Superior temporal gyrus (tissue), 1 donor: Measurements from ENCODE around the gene RS1.

Source experiments
- DNase-seq: peaks from one replicate; pipeline ENCODE4 v3.0.0-alpha.2; 2016; ENCODE audit errors: extremely low spot score

Gene RS1

DNA sequence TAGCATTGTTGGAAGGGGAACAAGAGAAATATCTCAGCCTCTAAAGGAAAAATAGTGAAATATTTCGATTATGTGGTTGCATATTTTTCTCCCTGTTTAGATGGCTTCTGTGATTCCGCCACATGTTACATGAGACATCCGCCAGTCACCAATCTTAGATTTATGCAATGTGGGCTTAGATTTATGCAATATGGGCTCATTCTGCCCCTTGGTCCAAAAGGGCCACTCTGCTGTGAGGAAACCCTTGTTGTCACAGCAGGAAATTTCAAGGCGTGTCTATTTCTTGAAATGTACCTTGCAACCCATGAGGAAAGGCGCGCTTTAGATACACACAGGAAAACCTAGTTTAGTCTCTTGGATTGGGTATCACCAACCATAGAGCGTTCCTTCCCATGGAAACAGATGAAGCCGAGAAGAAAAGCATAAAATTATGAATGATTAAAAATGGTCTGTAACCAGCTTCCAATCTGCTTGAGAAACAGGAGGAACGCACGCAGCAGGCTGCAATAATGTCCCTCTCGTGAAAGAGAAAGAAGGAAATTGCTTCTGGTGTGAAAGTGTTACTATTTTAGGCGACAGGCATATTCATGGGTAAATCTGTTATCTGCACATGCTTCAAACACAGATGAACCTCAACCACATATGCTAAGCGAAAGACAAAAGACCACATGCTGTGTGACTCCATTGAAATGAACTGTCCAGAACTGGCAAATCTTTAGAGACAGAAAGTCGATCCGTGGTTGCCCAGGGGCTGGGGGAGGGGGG lies 3.7 kb downstream of the RS1 start:
- no peak for DNase-seq

DNA sequence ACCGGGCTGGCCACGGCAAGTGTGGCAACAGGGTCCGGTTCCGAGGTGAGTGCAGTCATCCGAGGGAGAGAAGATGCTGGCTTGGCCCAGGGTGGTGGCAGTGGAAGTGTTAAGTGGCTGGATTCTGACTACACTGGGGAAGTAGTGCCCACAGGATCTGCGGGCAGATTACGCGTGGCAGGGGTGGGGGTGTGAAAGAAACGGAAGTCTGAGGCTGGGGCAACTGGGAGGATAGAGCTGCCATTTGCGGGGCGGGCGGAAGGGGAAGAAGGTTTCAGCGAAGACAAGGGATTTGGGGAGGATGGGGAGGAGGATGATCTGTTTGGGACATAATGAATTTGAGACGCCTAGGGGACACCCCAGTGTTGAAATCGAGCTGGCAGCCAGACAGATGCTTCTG lies 5.3 kb downstream of the RS1 start:
- DNase-seq, result no peak

DNA sequence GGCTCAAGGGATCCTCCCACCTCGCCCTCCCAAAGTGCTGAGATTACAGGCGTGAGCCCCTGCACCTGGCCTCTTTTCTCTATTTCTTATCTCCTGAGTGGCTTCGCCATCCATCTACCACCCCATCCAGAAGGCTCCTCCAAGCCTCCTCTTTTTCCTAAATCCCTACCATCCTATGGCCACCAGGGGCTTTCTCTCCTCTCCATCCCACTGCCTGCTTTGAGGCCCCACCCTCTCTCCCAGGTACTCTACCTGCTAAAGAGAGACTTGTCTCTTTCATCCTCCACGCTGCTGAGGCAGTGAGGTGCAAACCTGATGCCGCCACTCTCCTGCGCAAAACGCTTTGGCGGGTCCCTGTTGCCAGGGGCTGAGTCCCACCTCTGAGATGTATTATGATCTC lies 7.0 kb downstream of the RS1 start:
- DNase-seq, result no peak

DNA sequence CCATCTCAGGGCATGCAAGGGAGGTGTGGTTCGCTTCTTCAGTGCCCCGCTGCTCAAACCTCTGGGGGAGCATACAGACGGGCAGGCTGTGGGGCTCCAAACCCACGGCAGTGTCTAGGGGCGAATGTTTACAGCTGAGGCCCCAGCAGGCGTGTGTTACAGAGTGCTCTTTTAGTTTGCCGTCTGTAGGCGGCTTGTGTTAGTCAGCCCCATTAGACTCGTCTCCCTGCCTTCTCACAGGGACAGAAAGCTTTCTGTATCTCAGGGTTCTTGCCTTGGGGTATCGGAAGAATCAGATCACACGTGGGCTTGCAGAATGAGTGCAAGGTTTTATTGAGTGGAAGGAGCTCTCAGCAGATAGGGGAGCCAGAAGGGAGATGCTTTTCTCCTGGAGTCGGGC lies 10.6 kb downstream of the RS1 start:
- DNase-seq, result no peak

DNA sequence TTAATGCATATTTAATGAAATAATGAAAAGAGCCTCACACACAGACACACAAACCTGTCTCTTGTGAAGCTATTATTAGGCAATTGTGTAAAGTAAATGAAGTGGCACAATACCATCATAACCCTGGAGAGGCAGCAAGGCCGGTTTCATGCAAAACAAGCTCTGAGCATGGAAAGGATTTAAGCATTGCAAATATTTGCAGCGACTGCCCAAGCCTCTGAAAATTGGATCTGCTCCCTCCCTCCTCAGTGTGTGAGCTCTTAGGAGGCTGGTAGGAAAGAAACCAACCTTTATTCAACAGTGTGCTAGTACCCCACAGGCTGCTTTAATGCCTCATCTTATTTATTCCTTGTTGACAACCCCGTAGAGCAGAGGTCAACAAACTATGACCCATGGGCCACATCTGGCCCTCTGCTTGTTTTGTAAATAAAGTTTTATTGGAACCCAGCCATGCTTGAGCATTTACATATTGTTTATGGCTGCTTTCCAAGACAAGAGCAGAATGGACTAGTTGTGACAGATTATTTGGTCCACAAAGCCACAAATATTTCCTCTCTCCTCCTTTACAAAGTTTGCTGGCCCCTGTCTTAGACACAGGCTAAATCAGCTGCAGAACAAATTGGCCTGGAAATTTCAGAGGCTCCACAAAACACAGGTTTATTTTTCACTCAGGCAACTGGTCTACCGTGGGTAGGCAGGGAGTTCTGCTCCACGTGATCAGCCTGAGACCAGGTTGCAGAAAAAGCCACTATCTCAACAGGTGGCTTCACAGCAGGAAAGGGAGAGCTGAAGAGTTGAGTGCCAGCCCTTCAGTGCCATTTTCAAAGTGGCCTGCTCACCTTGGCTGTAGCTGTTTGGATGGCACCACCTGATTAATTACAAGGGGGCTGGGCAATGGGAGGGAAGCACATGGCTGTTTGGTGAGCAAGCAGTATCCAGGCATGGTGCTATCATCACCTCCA lies 16.8 kb downstream of the RS1 start:
- no peak for DNase-seq

DNA sequence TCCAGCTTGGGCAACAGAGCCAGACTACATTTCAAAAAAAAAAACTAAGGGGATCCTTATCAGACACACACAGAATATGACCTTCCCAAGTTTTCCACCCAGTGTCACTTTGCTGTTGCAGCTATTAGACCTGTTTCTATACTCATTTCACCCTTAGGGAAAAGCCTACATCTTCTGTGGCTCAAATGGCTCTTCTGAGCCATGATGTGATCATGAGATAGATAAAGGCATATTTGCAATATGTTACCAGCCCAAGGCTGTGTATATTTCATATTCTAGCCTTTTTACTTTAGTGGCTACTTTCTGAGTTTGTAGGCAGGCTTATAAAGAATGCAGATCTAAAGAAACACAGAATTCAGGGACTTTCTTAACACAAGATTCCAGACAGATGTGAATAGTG lies 19.3 kb downstream of the RS1 start:
- no peak for DNase-seq

DNA sequence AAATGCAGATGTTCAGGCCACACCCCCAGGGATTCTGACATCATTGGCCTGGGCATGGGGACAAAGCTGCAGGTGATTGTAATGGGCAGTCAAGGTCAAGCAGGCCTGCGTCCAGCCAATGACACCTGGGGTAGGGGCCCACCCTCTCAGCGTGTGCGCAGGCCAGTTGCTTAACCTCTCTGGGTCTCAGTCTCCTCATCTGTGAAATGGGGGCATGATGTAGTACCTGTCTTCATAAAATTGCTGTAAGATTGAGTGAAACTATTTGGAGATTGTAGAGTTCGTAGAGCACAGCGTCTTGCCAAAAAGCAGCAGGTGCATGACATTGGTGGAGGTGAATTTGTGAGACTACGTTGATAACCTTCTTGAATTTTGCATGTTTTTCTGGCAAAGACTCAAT lies 21.2 kb downstream of the RS1 start:
- DNase-seq, result no peak

DNA sequence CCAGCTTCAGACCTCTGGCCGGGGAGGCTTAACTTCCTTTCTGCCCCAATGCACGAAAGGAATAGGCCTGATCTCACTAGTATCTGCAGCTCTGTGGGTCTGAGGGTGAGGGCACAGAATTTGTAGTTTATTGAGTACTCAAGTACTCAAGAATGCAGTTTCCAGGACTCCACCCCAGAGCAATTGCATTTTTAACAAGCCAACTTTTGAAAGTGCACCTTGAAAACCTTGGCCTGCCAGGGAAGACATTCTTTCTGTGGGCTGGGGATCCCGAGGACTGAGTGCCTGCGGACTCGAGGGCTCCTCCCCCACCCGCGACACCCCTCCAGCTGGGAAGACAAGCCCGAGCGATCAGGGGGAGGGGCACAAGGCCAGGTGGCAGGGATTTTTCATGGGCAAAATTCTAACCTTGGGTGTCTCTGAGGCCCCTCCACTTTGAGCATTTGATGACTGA lies 22.4 kb downstream of the RS1 start:
- no peak for DNase-seq

DNA sequence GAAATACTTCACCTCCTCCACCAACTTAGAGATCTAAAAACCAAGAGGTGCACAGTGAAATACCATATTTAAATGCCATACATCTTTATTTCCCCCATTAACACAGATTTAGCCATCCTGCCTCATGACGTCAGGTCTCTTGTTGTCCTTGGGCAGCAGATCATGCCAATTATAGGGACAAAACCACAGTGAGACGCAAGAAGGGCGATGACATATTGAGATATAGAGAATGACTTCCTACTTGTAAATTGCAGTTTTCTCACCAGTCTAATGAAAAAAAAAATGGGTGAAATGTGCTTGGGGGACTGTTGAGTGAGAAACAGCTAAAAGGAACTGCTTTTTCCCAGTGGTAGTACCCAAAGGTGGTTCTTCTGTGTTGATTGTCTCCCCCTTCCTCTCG lies 24.3 kb downstream of the RS1 start:
- DNase-seq, result no peak

DNA sequence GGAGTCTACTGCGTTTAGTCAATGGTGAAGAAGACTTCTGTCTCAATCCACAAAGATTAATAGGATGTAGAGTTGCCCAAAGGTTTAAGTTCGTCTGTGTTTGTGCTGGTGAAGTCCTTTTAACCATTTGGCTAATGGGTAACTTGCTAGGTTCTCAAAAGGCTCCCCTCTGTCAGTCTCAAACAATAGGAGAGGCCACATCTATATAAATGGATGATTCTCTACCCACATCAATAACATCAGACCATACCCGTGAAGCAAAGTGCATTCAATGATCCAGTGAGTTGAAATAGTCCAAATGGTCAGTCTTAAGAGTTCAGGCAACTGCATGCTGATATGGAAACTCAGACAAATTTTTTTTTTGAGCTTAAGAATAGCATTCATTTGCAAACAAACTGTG lies 28.1 kb downstream of the RS1 start:
- DNase-seq, result no peak

DNA sequence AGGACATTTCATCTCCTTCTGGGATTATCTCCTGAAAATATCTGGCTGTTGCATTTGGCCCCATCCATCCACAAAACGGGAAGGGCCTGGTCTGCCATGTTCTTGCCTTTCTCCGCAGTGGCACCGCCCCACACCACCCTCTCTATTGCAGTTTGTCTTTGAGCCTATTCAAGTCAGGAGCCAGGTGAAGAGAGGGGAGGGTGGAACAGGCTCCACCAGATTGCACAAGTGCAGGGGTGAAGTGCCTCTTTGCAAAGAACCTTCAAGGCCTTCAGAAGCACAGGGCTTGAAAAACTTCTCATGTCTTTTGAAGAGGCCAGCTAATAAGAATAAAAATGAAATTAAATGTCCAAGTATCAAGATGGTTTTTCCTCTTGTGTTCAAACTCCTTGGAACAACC lies 28.7 kb downstream of the RS1 start:
- no peak for DNase-seq

DNA sequence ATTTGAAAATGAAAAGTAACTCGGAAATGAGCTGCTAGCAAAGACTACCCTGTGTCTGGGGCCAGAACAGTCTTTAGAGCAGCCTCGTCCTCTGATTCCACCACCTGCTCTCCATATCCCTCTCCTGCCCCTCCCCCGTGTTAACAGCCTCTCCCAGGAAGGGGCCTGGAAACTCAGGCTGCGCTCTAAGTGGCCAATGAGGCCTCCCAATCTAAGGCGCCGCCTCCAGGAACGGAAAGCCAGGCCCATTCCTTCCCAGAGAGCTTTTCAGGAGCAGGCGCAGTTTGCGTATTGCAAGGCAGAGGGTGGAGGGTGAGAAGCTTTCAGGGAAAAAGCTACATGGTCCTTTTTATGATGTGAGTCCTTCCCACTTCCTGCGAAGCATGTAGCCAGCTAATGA lies 31.2 kb downstream of the RS1 start:
- no peak for DNase-seq

DNA sequence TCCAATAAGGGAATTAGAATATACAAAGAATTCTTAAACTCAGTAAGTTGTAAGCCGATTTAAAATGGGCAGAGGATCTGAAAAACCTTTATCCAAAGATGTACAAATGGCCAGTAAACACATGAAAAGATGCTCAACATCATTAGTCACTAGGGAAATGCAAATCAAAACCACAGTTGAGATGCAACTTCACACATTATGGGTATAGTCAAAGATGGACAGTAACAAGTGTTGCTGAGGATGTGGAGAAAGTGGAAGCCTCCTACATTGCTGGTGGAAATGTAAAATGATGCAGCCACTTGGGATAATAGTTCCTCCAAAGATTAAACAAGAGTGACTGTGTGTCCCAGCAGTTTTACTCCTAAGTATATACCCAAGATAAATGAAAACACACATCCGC lies 32.6 kb downstream of the RS1 start:
- DNase-seq, result no peak

DNA sequence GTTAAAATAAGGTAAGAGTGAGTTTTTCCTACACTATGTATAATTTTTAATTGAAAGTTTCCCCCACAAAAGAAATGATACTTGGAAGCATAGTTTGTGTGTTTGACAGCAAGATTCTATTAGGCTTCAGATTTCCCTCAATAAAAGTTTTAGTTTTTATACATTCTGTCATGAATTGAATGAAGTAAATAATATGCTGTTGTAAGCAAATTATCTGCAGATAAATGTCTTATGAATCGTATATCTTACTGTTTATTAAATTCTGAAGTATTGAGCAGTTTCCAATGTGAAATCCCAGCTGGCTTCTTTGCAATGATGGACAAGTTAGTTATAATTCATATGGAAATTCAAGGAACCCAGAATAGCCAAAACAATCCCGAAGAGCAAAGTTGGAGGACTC lies 33.5 kb downstream of the RS1 start:
- no peak for DNase-seq

DNA sequence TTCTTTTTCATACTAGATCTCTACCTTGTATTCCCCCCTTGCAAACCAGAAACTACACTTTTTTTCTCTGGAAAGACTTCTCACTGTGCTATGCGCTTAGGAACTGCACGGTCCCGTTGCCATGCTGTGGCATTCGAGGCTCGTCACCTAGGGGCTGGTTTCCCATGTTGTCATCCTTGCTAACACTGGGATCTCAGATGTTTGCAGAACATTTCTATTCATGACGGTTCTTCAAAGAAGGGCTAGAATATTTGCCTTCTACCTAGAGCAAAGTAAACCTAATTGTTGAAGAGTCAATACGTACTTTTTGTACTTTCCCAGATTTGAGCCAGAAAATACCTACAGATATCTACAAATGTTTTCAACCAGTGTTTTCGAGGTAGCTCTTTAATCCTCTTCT lies 41.0 kb downstream of the RS1 start:
- DNase-seq, result no peak

DNA sequence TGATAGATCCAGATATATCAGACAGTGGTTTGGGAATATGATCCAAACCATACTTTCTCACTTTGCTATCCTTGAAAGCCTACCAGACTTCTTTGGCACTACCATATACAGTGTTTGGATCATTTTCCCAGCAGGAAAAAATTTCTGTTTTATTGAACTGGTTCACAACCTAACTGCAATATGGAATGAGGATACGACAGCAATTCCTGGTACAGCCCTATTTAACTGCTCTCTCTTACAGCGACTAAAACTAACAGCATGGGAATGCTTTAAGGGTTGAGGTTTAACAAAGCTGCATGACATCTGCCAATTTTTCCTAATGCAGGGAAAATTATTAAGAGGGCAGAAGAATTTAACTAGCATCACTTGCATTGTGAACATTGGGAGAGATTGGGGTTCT lies 47.3 kb downstream of the RS1 start:
- DNase-seq, result no peak

DNA sequence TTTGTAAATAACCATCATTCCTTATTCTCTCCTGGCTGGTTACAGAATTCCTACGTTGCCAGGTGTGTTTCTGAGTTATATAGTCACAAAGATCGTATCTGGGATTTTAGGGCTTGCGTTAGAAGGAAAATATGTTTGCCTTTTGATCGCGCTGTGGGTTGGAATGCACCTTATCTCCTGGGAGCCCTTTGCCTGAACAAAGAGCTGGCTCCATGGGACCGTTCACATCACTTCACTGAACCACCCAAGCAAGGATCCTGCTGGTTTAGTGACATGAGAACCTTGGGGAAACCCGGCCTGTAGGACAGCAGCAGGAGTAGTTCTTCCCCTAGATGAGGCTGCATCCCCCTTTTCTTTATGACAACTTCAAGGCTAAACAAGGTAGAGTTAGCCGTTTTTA lies 51.6 kb downstream of the RS1 start:
- DNase-seq, result no peak

DNA sequence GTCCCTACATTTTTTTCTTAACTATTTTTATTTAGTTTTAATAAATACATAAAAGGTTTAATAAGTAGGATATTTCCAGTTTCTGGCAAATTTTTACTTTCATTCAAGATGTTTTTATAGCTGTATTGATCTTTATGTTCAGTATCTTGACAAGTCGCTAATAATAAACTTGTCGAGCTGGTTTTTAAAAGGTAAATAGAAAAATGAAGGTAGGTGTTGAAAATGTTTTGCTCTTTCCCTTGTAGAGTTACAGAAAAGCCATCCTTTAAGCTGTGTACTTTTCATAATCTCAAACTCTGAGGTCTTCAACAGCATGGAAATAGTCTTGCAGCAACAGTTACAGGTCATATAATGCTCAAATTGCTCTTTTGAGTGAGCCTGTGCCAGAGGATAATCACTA lies 52.6 kb downstream of the RS1 start:
- DNase-seq, result no peak

DNA sequence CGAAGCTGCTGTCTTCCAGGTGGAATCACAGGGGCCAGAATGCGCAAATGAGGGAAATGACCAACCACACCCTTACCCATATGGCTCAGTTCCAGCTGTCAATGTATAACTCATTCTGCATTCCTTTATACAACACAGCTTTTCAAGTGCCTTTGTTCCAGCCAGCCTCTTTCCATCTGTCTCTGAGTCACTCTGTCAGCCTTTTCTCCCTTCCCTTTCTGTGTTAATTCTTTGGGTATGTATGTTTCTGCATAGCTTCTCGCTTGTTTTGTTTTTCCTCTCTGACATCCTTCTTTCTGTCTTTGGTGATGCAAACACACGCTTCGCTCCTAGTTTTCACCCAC lies 54.5 kb downstream of the RS1 start:
- no peak for DNase-seq

DNA sequence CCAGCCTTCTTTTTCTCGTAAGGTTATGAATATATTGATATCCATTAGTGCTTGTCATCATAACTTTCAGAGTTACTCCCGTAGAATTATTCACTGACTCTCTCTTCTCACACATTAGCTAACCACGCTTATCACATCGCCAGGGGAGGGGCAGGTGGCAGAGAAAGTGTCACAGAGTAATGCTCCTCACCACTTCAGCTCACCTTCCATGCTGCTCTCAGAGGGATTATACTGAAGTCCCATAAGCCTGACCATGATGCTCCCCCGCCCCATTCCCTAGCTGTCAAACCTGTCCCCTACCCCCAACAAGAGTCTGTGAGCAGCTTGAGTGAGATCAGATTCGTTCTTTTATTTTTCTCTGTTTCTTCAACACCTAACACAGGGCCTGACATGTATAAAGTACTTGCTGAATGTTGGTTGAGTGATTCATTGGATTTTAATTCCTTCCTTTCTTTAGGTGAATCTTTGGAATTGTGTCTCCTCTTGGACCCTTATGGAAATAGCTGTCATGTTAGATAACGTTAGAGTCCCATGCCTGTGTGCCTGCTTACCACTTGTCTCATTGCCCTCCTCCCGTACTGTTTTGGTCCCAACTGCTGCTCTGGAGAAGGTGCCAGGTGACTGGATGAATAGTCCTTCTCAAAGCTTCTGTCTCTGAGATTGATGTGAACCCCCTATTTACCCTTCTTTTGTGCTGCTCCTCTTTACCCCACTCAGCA lies 55.1 kb downstream of the RS1 start:
- no peak for DNase-seq

DNA sequence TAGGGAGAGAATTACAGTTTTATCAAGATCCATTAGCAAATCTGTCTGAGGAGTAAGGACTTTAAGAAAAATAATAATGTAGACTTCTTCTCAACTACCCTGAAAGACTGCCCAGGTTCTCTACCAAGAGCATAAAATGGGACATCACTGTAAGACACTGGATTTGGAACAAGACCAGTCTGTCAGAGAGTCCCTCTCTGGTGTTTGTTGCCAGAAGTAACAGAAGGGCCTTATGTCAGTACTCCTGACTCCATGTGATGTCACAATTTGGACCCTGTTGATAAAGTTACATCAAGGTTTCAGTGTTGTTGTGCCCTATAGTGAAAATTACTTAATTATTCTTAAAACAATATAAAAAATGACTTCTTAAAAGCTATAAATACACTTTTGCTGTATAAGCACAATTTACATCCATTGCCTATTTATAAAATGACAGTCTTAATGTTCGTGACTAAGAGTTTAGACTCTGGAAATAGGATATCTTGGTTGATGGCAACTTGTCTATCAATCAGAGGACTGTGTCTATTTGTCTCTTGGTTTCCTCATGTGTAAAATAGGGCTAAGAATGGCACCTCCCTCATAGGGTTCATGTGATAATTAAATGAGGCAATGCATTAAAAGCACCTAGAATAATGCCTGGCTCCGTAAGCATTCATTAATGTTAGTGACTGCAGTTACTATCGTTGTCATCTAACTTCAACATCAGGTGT lies 57.8 kb downstream of the RS1 start:
- DNase-seq, result no peak

DNA sequence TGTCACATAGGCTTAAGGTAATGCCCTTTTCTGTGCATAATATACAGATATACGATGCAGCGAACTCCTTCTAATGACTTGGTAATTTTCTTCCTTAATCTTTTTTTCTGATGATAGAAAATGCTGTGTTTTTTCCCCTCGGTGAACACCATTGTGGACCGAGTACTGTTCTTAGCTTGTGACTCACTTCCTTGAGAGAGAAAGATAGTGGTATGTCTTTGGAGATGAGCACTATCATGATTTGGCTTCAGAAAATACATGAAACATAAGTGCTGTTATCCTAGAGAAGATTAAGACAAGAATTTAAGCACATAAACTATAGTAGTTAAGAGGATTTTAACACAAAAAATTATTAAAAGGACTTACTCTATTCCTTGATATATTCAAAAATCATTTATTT lies 63.9 kb downstream of the RS1 start:
- no peak for DNase-seq
